Vagina (tissue), 2 donors: ENCODE data around the gene NKD2.

Source experiments
- POLR2AphosphoS5 ChIP-seq, 2 donors: sonication (generic); formaldehyde crosslinking; IDR thresholded peaks; one replicate each; pipeline ENCODE4 v1.9.0; 2017; ENCODE audit warnings: antibody characterized with exemption in 2 of 2, mild to moderate bottlenecking in 2 of 2, low read depth in 1 of 2; ENCODE audit not compliant: insufficient read depth in 1 of 2
- TF ChIP-seq, protein P1 (sequence below), 3 experiments: fragments of 450-650 bp in 2 of 3; fragments of 200-600 bp in 1 of 3; sonication (generic) in 1 of 3; IDR thresholded peaks; one replicate each; pipeline ENCODE4 v1.5.1; 2017 to 2019; ENCODE audit warnings: antibody characterized with exemption in 3 of 3, mild to moderate bottlenecking in 2 of 3, moderate library complexity in 2 of 3

DNA sequence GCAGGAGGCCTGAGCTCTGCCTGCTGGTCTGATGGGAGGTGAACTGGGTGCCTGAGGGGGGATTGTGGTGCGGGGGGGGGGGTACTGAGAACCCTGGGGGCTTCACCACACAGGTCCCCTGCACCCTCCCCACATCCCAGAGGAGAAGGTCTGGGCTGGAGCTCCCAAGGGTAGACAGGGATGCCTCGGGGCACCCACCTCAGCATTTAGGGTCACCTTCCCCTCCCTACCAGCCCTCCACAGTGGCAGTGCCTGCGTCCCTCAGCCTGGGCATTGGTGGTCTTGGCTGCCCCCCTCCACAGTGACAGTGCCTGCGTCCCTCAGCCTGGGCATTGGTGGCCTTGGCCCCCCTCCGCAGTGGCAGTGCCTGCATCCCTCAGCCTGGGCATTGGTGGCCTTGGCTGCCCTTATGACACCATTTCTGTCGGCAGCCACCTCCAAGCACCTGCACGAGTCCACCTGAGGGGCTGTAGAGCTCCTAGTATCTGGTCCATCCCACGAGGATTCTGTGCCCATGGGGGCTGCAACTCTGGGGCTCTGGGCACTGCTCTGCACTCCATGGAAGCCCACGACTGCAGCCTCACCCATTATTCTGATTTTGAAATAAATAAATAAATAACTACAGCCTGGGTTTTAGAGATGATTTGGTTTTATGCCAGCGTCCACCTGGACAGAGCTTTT, 21.5 kb downstream of the NKD2 start:
- TF ChIP-seq POLR2AphosphoS5 (IDR thresholded peaks at IDR 0.05; ENCODE audit: insufficient read depth in 1 of 2, low read depth in 1 of 2), result no peak
- TF ChIP-seq, protein P1, sequence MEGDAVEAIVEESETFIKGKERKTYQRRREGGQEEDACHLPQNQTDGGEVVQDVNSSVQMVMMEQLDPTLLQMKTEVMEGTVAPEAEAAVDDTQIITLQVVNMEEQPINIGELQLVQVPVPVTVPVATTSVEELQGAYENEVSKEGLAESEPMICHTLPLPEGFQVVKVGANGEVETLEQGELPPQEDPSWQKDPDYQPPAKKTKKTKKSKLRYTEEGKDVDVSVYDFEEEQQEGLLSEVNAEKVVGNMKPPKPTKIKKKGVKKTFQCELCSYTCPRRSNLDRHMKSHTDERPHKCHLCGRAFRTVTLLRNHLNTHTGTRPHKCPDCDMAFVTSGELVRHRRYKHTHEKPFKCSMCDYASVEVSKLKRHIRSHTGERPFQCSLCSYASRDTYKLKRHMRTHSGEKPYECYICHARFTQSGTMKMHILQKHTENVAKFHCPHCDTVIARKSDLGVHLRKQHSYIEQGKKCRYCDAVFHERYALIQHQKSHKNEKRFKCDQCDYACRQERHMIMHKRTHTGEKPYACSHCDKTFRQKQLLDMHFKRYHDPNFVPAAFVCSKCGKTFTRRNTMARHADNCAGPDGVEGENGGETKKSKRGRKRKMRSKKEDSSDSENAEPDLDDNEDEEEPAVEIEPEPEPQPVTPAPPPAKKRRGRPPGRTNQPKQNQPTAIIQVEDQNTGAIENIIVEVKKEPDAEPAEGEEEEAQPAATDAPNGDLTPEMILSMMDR (IDR thresholded peaks at IDR 0.05), result no peak
